ENCODE data around the gene RBCK1.
"Not testable (repeated sequence)": the region's sequence is repeated elsewhere in the genome, so short reads cannot be mapped to it uniquely, and the experiment has no call there.

The RBCK1 gene

DNA sequence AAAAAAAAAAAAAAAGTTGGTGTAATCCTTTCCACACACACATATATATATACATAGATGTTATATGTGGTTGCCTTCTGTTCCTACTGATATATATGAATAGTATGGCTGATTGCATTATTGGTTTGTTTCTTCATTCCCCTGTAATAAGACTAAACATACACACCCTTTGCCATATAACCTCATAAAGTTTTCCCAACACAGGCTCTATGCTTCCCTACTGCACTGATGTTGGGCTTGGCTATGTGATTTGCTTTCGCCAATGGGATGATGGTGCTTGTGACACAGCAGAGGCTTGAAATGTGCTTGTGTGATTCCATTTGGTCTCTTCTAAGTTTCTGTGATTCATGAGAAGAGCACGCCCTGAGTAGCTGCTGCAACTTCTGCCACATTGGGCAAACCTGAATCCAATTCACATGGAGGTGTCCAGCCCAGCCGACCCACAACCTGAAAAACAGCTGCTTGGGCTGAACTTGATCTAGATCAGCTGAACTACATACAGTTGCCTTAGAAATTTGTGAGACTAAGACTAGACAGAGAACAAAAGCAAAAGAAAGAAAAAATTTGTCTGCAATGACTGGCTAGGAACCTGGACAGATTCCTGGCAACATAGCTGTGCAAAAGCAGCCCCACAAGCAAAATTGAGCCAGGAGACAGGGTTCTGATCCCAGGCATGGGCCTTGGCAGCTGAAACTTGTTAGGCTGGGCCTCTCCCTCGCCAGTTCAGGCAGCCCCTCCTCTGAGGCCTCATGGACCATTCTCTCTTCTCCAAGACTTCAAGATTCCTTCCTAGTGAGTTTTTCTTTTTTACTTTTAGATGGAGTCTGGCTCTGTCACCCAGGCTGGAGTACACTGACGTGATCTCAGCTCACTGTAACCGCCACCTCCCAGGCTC lies 67.6 kb downstream of the RBCK1 start:
- DNase-seq: peak; percentile 21

GRCh38 chr20:476561-477249 lies 68.6 kb downstream of the RBCK1 start:
- not testable (repeated sequence) for DNase-seq

GRCh38 chr20:478010-478948 lies 70.2 kb downstream of the RBCK1 start:
- peak; percentile 80 for DNase-seq

- peak; percentile 70 for DNase-seq
Observed at GRCh38 chr20:478949-479429, 70.9 kb downstream of the RBCK1 start.

GRCh38 chr20:479487-479886 lies 71.4 kb downstream of the RBCK1 start:
- DNase-seq: no peak

DNA sequence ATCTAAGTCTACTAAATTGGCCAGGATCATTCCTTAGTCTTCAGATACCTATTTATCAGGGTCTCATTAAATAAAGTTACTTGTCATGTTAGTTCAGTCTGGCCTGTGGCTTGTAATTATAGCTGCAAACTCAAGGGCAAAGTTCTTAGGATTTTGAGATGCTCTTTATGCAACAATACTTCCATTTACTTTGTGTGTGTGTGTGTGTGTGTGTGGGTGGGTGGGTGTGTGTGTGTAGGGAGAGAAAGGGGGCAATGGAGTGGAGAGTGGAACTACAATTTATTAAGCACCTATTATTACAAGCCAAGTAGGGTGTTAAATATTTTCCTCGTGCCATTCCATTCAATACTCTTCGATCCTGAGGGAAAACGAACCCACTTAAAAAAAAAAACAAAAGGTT lies 71.9 kb downstream of the RBCK1 start:
- DNase-seq: no peak

DNA sequence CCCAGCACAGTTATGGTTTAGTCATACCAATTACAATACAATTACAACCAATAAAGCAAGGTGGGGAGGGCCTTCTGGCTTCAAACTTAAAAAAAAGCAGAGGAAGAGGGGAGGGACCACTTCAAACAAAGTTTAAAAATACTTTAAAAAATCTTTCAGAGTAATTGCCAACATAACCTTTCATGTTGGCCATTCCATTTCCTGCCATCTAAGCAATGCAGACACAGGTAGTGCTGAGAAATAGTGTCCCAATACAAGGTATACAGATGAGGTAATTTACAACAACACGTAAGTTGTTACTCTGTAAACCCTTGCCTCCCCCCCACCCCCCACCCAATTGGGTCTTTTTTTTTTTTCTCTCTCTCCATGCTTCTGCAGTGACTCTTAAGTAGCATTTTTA lies 73.1 kb downstream of the RBCK1 start:
- DNase-seq: no peak
